Measurements from ENCODE around the gene SMCO3.

The SMCO3 gene

DNA sequence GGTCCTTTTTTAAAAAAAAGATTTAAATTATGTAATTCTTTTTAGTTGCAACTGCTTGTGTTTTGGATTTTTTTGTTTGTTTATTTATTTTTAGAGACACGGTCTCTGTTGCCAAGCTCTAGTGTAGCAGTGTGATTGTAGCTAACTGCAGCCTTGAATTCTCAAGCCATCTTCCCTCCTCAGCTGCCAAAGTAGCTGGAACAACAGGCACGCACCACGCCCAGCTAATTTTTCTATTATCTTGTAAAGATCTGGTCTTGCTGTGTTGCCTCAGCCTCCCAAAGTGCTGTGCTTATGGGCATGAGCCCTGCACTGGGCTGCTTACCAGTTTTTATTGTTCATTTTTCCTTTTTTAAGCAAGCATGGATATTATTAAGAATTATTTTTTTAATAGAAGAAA lies 40.0 kb upstream of the SMCO3 start:
- no peak overlapping the region for H2BK120ac ChIP-seq (ENCODE audit: insufficient read depth, low read length, poor library complexity)
- H3K27me3 ChIP-seq (ENCODE audit: insufficient read depth, low read length) = no peaks in the 10 kb centered on the region
- peak; percentile 38 to 81 for DNase-seq
- H2AFZ ChIP-seq (ENCODE audit: insufficient read depth, low read length, poor library complexity) = no peak overlapping the region
- no peak overlapping the region for H3K27ac ChIP-seq (ENCODE audit: low read depth, low read length)
- no peaks in the 10 kb centered on the region for H3K36me3 ChIP-seq (ENCODE audit: control insufficient read depth in 1 of 2, insufficient read depth in 2 of 2, low read length in 2 of 2)
- H3K4me2 ChIP-seq (ENCODE audit: low read length) = no peak overlapping the region
- no peak overlapping the region for H4K12ac ChIP-seq (ENCODE audit: low read depth, low read length)
- peaks cover 25% of the 10 kb centered on the region for H3K79me1 ChIP-seq (ENCODE audit: low read length)
- H4K91ac ChIP-seq (ENCODE audit: low read depth, low read length) = peak overlapping the region; percentile 14
- H3K9ac ChIP-seq (ENCODE audit: low read length) = no peak overlapping the region
- H3K14ac ChIP-seq (ENCODE audit: low read length) = no peak overlapping the region
- H3K4me1 ChIP-seq (ENCODE audit: control insufficient read depth in 1 of 2, insufficient read depth in 2 of 2, low read length in 2 of 2) = peaks cover 2 to 18% of the 10 kb centered on the region in 2 experiments
- H3K79me2 ChIP-seq (ENCODE audit: control insufficient read depth, insufficient read depth, low read length, poor library complexity) = no peaks in the 10 kb centered on the region
- H2AK5ac ChIP-seq (ENCODE audit: low read length) = no peak overlapping the region
- WGBS (ENCODE audit: extremely low coverage, insufficient coverage, insufficient read length) = no CpG with 5 or more reads among the region's 3 CpGs
- no peaks in the 10 kb centered on the region for H3K9me3 ChIP-seq (ENCODE audit: insufficient read depth, low read depth, low read length)
- peak overlapping the region; percentile 19 for H4K8ac ChIP-seq (ENCODE audit: low read depth, low read length)
- no peak overlapping the region for H3K18ac ChIP-seq (ENCODE audit: low read length)
- H3K4me3 ChIP-seq (ENCODE audit: low read depth, low read length) = no peak overlapping the region
- no peak overlapping the region for H3K23ac ChIP-seq (ENCODE audit: low read length)
- no peak overlapping the region for H2BK12ac ChIP-seq (ENCODE audit: low read length)
- no peak overlapping the region for H2BK5ac ChIP-seq (ENCODE audit: low read depth, low read length, poor library complexity)
- no peak overlapping the region for H3K4ac ChIP-seq (ENCODE audit: low read depth, low read length)

- peak overlapping the region; percentile 57 for H3K27ac ChIP-seq (ENCODE audit: low read depth, low read length)
- no peak overlapping the region for H4K12ac ChIP-seq (ENCODE audit: low read depth, low read length)
- H4K8ac ChIP-seq (ENCODE audit: low read depth, low read length) = no peak overlapping the region
- peaks cover 4 to 21% of the 10 kb centered on the region in 2 experiments for H3K4me1 ChIP-seq (ENCODE audit: control insufficient read depth in 1 of 2, insufficient read depth in 2 of 2, low read length in 2 of 2)
- H3K4me2 ChIP-seq (ENCODE audit: low read length) = no peak overlapping the region
- H2AK5ac ChIP-seq (ENCODE audit: low read length) = no peak overlapping the region
- no peak overlapping the region for H3K14ac ChIP-seq (ENCODE audit: low read length)
- no peaks in the 10 kb centered on the region for H3K36me3 ChIP-seq (ENCODE audit: control insufficient read depth in 1 of 2, insufficient read depth in 2 of 2, low read length in 2 of 2)
- H3K4me3 ChIP-seq (ENCODE audit: low read depth, low read length) = no peak overlapping the region
- H2BK5ac ChIP-seq (ENCODE audit: low read depth, low read length, poor library complexity) = peak overlapping the region; percentile 89
- no peak overlapping the region for H3K4ac ChIP-seq (ENCODE audit: low read depth, low read length)
- H3K23ac ChIP-seq (ENCODE audit: low read length) = no peak overlapping the region
- no peaks in the 10 kb centered on the region for H3K9me3 ChIP-seq (ENCODE audit: insufficient read depth, low read depth, low read length)
- H4K91ac ChIP-seq (ENCODE audit: low read depth, low read length) = peak overlapping the region; percentile 98
- no peak overlapping the region for H3K9ac ChIP-seq (ENCODE audit: low read length)
- no peak overlapping the region for H3K18ac ChIP-seq (ENCODE audit: low read length)
- peak overlapping the region; percentile 81 for H2BK120ac ChIP-seq (ENCODE audit: insufficient read depth, low read length, poor library complexity)
- no peaks in the 10 kb centered on the region for H3K27me3 ChIP-seq (ENCODE audit: insufficient read depth, low read length)
- peak overlapping the region; percentile 99 for H2BK12ac ChIP-seq (ENCODE audit: low read length)
- H3K79me2 ChIP-seq (ENCODE audit: control insufficient read depth, insufficient read depth, low read length, poor library complexity) = peaks cover 2% of the 10 kb centered on the region
- no peak overlapping the region for H2AFZ ChIP-seq (ENCODE audit: insufficient read depth, low read length, poor library complexity)
- H3K79me1 ChIP-seq (ENCODE audit: low read length) = peaks cover 33% of the 10 kb centered on the region
- DNase-seq = no peak
These were observed 38.9 kb upstream of the SMCO3 start for GRCh38 chr12:14852880-14853279.

- H3K9me3 ChIP-seq (ENCODE audit: insufficient read depth, low read depth, low read length) = no peaks in the 10 kb centered on the region
- no peak overlapping the region for H3K4ac ChIP-seq (ENCODE audit: low read depth, low read length)
- WGBS (ENCODE audit: extremely low coverage, insufficient coverage, insufficient read length) = no CpG with 5 or more reads among the region's 1 CpG
- H3K27ac ChIP-seq (ENCODE audit: low read depth, low read length) = peak overlapping the region; percentile 92
- no peaks in the 10 kb centered on the region for H3K36me3 ChIP-seq (ENCODE audit: control insufficient read depth in 1 of 2, insufficient read depth in 2 of 2, low read length in 2 of 2)
- no peak overlapping the region for H4K12ac ChIP-seq (ENCODE audit: low read depth, low read length)
- no peak overlapping the region for H3K4me3 ChIP-seq (ENCODE audit: low read depth, low read length)
- H3K4me2 ChIP-seq (ENCODE audit: low read length) = peak overlapping the region; percentile 17
- H4K8ac ChIP-seq (ENCODE audit: low read depth, low read length) = peak overlapping the region; percentile 5
- H3K79me2 ChIP-seq (ENCODE audit: control insufficient read depth, insufficient read depth, low read length, poor library complexity) = peaks cover 2% of the 10 kb centered on the region
- H3K18ac ChIP-seq (ENCODE audit: low read length) = no peak overlapping the region
- peak overlapping the region; percentile 3 for H3K14ac ChIP-seq (ENCODE audit: low read length)
- peaks cover 4 to 21% of the 10 kb centered on the region in 2 experiments for H3K4me1 ChIP-seq (ENCODE audit: control insufficient read depth in 1 of 2, insufficient read depth in 2 of 2, low read length in 2 of 2)
- peak overlapping the region; percentile 58 for H4K91ac ChIP-seq (ENCODE audit: low read depth, low read length)
- H3K27me3 ChIP-seq (ENCODE audit: insufficient read depth, low read length) = no peaks in the 10 kb centered on the region
- H2BK12ac ChIP-seq (ENCODE audit: low read length) = peak overlapping the region; percentile 2
- H3K9ac ChIP-seq (ENCODE audit: low read length) = no peak overlapping the region
- no peak overlapping the region for H3K23ac ChIP-seq (ENCODE audit: low read length)
- H2AFZ ChIP-seq (ENCODE audit: insufficient read depth, low read length, poor library complexity) = no peak overlapping the region
- H2BK120ac ChIP-seq (ENCODE audit: insufficient read depth, low read length, poor library complexity) = peak overlapping the region; percentile 77
- no peak overlapping the region for H2AK5ac ChIP-seq (ENCODE audit: low read length)
- H2BK5ac ChIP-seq (ENCODE audit: low read depth, low read length, poor library complexity) = peak overlapping the region; percentile 87
- peaks cover 37% of the 10 kb centered on the region for H3K79me1 ChIP-seq (ENCODE audit: low read length)
- no peak for DNase-seq
These were observed 37.1 kb upstream of the SMCO3 start for GRCh38 chr12:14850929-14851663.

DNA sequence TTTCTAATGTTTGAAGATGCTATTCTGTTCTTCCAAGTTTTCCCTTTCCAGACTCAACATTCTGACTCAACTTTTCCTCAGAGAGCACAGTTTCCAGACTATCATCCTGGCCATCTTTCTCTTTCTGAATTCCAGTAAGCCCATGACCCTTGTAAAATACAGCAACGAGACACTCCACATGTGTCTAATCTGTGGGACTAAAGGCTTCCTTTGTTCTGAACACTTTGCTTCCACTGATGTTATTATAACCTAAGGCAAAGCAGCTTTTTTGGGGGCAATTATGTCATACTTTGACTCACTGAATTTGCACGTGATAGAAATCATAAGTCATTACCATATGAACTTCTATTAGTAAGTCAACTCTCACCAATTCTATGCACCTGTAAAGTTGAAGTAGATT lies 35.7 kb upstream of the SMCO3 start:
- DNase-seq = no peak
- no peak overlapping the region for H2AFZ ChIP-seq (ENCODE audit: insufficient read depth, low read length, poor library complexity)
- no peak overlapping the region for H4K12ac ChIP-seq (ENCODE audit: low read depth, low read length)
- no peak overlapping the region for H3K4me2 ChIP-seq (ENCODE audit: low read length)
- H4K8ac ChIP-seq (ENCODE audit: low read depth, low read length) = no peak overlapping the region
- H2BK5ac ChIP-seq (ENCODE audit: low read depth, low read length, poor library complexity) = no peak overlapping the region
- no peaks in the 10 kb centered on the region for H3K27me3 ChIP-seq (ENCODE audit: insufficient read depth, low read length)
- no peak overlapping the region for H3K9ac ChIP-seq (ENCODE audit: low read length)
- no peak overlapping the region for H2BK12ac ChIP-seq (ENCODE audit: low read length)
- no CpG with 5 or more reads among the region's 2 CpGs for WGBS (ENCODE audit: extremely low coverage, insufficient coverage, insufficient read length)
- H3K14ac ChIP-seq (ENCODE audit: low read length) = no peak overlapping the region
- H3K4me1 ChIP-seq (ENCODE audit: control insufficient read depth in 1 of 2, insufficient read depth in 2 of 2, low read length in 2 of 2) = peaks cover 4 to 21% of the 10 kb centered on the region in 2 experiments
- H3K23ac ChIP-seq (ENCODE audit: low read length) = no peak overlapping the region
- H3K36me3 ChIP-seq (ENCODE audit: control insufficient read depth in 1 of 2, insufficient read depth in 2 of 2, low read length in 2 of 2) = no peaks in the 10 kb centered on the region
- no peak overlapping the region for H3K4ac ChIP-seq (ENCODE audit: low read depth, low read length)
- H2BK120ac ChIP-seq (ENCODE audit: insufficient read depth, low read length, poor library complexity) = no peak overlapping the region
- no peak overlapping the region for H2AK5ac ChIP-seq (ENCODE audit: low read length)
- H3K18ac ChIP-seq (ENCODE audit: low read length) = no peak overlapping the region
- peak overlapping the region; percentile 84 for H3K27ac ChIP-seq (ENCODE audit: low read depth, low read length)
- peaks cover 2% of the 10 kb centered on the region for H3K79me2 ChIP-seq (ENCODE audit: control insufficient read depth, insufficient read depth, low read length, poor library complexity)
- no peak overlapping the region for H3K4me3 ChIP-seq (ENCODE audit: low read depth, low read length)
- H3K79me1 ChIP-seq (ENCODE audit: low read length) = peaks cover 35% of the 10 kb centered on the region
- H3K9me3 ChIP-seq (ENCODE audit: insufficient read depth, low read depth, low read length) = no peaks in the 10 kb centered on the region
- no peak overlapping the region for H4K91ac ChIP-seq (ENCODE audit: low read depth, low read length)
